IMR-90 (cell line): Measurements from ENCODE around the gene CLEC19A. TPM values are rescaled to one million over a fixed set of nuclear protein-coding genes. Genes with fewer than 3 reads are reported as not detected.

ENCODE experiments used
- ATAC-seq: fragments of 200-7000 bp; cut with Tn5 transposase; 2 replicates; pipeline ENCODE4 v1.9.1; 2020; ENCODE audit warnings: low read depth, mild to moderate bottlenecking, moderate library complexity
- BruUV-seq: library from RNA; stranded (reverse); fragments of 400-500 nt; replicated peaks from 2 replicates; lab custom pipeline; 2021; lab: Mats Ljungman, UMichigan
- CTCF ChIA-PET: fragments of 300-600 bp; formaldehyde crosslinking; extraction: SDS; loops from one replicate; lab custom pipeline; 2021; ENCODE audit warnings: antibody characterized with exemption; lab: Yijun Ruan, JAX
- POLR2A ChIA-PET: fragments of 300-600 bp; sonication (Branson Sonifier 250); formaldehyde crosslinking; loops from one replicate; lab custom pipeline; 2022; ENCODE audit warnings: antibody characterized with exemption; ENCODE audit not compliant: unreplicated experiment; lab: Charles Lee
- DNase-seq: peaks from one replicate; pipeline ENCODE4 v3.0.0; 2013
- H2AFZ ChIP-seq: replicated peaks from 2 replicates; pipeline ENCODE3; 2013; ENCODE audit warnings: low read length, mild to moderate bottlenecking; ENCODE audit not compliant: poor library complexity
- H2AK5ac ChIP-seq: 2 replicates; pipeline ENCODE4 v1.6.1; 2013; ENCODE audit warnings: low read depth, low read length, inconsistent platforms
- H2AK9ac ChIP-seq: replicated peaks from 2 replicates; pipeline ENCODE3; 2013; ENCODE audit warnings: mild to moderate bottlenecking, low read depth, low read length, moderate library complexity; ENCODE audit not compliant: poor library complexity
- H2BK120ac ChIP-seq: 2 replicates; pipeline ENCODE4 v1.6.1; 2013; ENCODE audit warnings: low read depth, low read length, inconsistent platforms
- H2BK15ac ChIP-seq: 3 replicates; pipeline ENCODE4 v1.6.1; 2013; ENCODE audit warnings: low read depth, low read length, inconsistent platforms
- H2BK20ac ChIP-seq: 2 replicates; pipeline ENCODE4 v1.6.1; 2013; ENCODE audit warnings: low read depth, mild to moderate bottlenecking, inconsistent platforms, low read length, moderate library complexity
- H2BK5ac ChIP-seq: 2 replicates; pipeline ENCODE4 v1.6.1; 2013; ENCODE audit warnings: mild to moderate bottlenecking, low read depth, low read length, inconsistent platforms; ENCODE audit not compliant: poor library complexity, severe bottlenecking
- H3K14ac ChIP-seq: replicated peaks from 2 replicates; pipeline ENCODE4 v1.6.1; 2013; ENCODE audit warnings: low read depth, low read length, inconsistent platforms
- H3K18ac ChIP-seq: 2 replicates; pipeline ENCODE4 v1.6.1; 2013; ENCODE audit warnings: low read depth, low read length, control low read depth
- H3K23ac ChIP-seq: 2 replicates; pipeline ENCODE4 v1.6.1; 2013; ENCODE audit warnings: low read depth, low read length, inconsistent platforms
- H3K27ac ChIP-seq: 2 replicates; pipeline ENCODE4 v1.5.1; 2013; ENCODE audit warnings: mild to moderate bottlenecking, control low read depth, low read length; ENCODE audit not compliant: insufficient read depth
- H3K27me3 ChIP-seq: 2 replicates; pipeline ENCODE4 v1.6.1; 2013; ENCODE audit warnings: low read length; ENCODE audit not compliant: control insufficient read depth, insufficient read depth
- H3K36me3 ChIP-seq: 2 replicates; pipeline ENCODE4 v1.6.1; 2013; ENCODE audit warnings: low read length, mixed read lengths; ENCODE audit not compliant: control insufficient read depth, insufficient read depth
- H3K4ac ChIP-seq: 2 replicates; pipeline ENCODE4 v1.6.1; 2013; ENCODE audit warnings: low read depth, low read length, inconsistent platforms
- H3K4me1 ChIP-seq: 2 replicates; pipeline ENCODE4 v1.6.1; 2013; ENCODE audit warnings: low read length, mixed read lengths; ENCODE audit not compliant: control insufficient read depth, insufficient read depth
- H3K4me2 ChIP-seq: 2 replicates; pipeline ENCODE4 v1.6.1; 2013; ENCODE audit warnings: low read depth, mild to moderate bottlenecking, control low read depth, low read length, moderate library complexity
- H3K4me3 ChIP-seq: 2 replicates; pipeline ENCODE4 v1.5.1; 2013; ENCODE audit warnings: low read depth, mild to moderate bottlenecking, control low read depth, low read length, moderate library complexity; ENCODE audit not compliant: insufficient read depth
- H3K56ac ChIP-seq: 2 replicates; pipeline ENCODE4 v1.6.1; 2013; ENCODE audit warnings: low read length, inconsistent platforms; ENCODE audit not compliant: insufficient read depth; ENCODE audit errors: extremely low read depth
- H3K79me1 ChIP-seq, 2 experiments: 2 replicates each; pipeline ENCODE4 v1.6.1; 2013; ENCODE audit warnings: low read length in 2 of 2, inconsistent platforms in 1 of 2, low read depth in 1 of 2
- H3K9ac ChIP-seq: 2 replicates; pipeline ENCODE4 v1.6.1; 2013; ENCODE audit warnings: low read depth, low read length, control low read depth
- H3K9me1 ChIP-seq: 2 replicates; pipeline ENCODE4 v1.6.1; 2013; ENCODE audit warnings: low read length, inconsistent platforms; ENCODE audit not compliant: insufficient read depth
- H3K9me3 ChIP-seq: 2 replicates; pipeline ENCODE4 v1.6.1; 2013; ENCODE audit warnings: low read length; ENCODE audit not compliant: control insufficient read depth, insufficient read depth
- H4K20me1 ChIP-seq: 2 replicates; pipeline ENCODE4 v1.6.1; 2013; ENCODE audit warnings: low read length, inconsistent platforms; ENCODE audit not compliant: insufficient read depth
- H4K5ac ChIP-seq: 2 replicates; pipeline ENCODE4 v1.6.1; 2013; ENCODE audit warnings: mild to moderate bottlenecking, low read depth, low read length, control low read depth
- H4K8ac ChIP-seq, 2 experiments: 2 replicates each; pipeline ENCODE4 v1.6.1; 2013; ENCODE audit warnings: low read depth in 2 of 2, low read length in 2 of 2, control low read depth in 1 of 2, inconsistent platforms in 1 of 2
- H4K91ac ChIP-seq: 2 replicates; pipeline ENCODE4 v1.6.1; 2013; ENCODE audit warnings: low read depth, low read length, inconsistent platforms; ENCODE audit not compliant: insufficient read depth
- BHLHE40 ChIP-seq: fragments of 150-350 bp; IDR thresholded peaks from 2 replicates; pipeline ENCODE4 v1.6.1; 2016; ENCODE audit warnings: mild to moderate bottlenecking, low read depth, low read length
- CHD1 ChIP-seq: IDR thresholded peaks from 2 replicates; pipeline ENCODE4 v1.6.1; 2012; ENCODE audit warnings: low read depth, low read length, improper control_type of control experiment
- ELK1 ChIP-seq: fragments of 150-350 bp; IDR thresholded peaks from 2 replicates; pipeline ENCODE4 v1.6.1; 2016; ENCODE audit warnings: low read depth, mild to moderate bottlenecking, low read length, moderate library complexity, borderline replicate concordance
- MAZ ChIP-seq: IDR thresholded peaks from 2 replicates; pipeline ENCODE4 v1.6.1; 2012; ENCODE audit warnings: low read depth, mild to moderate bottlenecking, low read length, improper control_type of control experiment, moderate library complexity, borderline replicate concordance
- RCOR1 ChIP-seq: IDR thresholded peaks from 2 replicates; pipeline ENCODE4 v1.6.1; 2012; ENCODE audit warnings: mild to moderate bottlenecking, low read length, improper control_type of control experiment; ENCODE audit not compliant: insufficient replicate concordance
- WGBS, 2 experiments: methylation state at CpG; one replicate each; pipeline versions ENCODE4 v1.1.5 to v1.1.7; 2013; ENCODE audit warnings: missing lambda C conversion rate in 2 of 2; ENCODE audit not compliant: insufficient read length in 1 of 2; ENCODE audit errors: extremely low coverage in 2 of 2; 5-methylcytosine and 5-hydroxymethylcytosine counted together
- dilution Hi-C: fragments of 300-500 bp; cut with HindIII; formaldehyde crosslinking; loops from one replicate; pipeline ENCODE4 v1.14.3; 2018; ENCODE audit warnings: low sequenced_read_pairs; ENCODE audit not compliant: unreplicated experiment
- in situ Hi-C: fragments of 300-500 bp; cut with MboI; formaldehyde crosslinking; loops from 3 replicates; pipeline ENCODE4 v1.14.3; 2019; ENCODE audit warnings: low sequenced_read_pairs, inconsistent platforms, mixed read lengths
- intact Hi-C: fragments of 100-400 bp; cut with micrococcal nuclease; formaldehyde crosslinking; loops from 2 replicates; pipeline ENCODE4 v1.10.0; 2022
- polyA plus RNA-seq, 3 experiments: library from polyadenylated mRNA; depleted of rRNA; stranded (reverse); fragments of >200 nt; gene quantifications; 2 replicates each; pipeline ENCODE4 v1.2.3, GENCODE V29; 2012; ENCODE audit warnings: low replicate concordance in 1 of 3
- total RNA-seq: library from RNA; depleted of rRNA; stranded (reverse); fragments of >200 nt; gene quantifications from 2 replicates; pipeline ENCODE4 v1.2.3, GENCODE V29; 2012
- TF ChIP-seq, protein P1 (sequence below): fragments of 150-350 bp; IDR thresholded peaks from 2 replicates; pipeline ENCODE4 v1.6.1; 2017; ENCODE audit warnings: mild to moderate bottlenecking, antibody characterized with exemption, low read length, low read depth

The CLEC19A gene
- total and polyA plus RNA-seq, 2 of the 4 experiments (the other 2 are of a cell fraction): not detected

GRCh38 chr16:19266774-19267173 is 18.8 kb upstream of the CLEC19A start:
- in situ Hi-C loops: no loop called here
- POLR2A ChIA-PET: no interaction called here

More at GRCh38 chr16:19266774-19267173, 18.8 kb upstream of the CLEC19A start:
- Histone ChIP-seq H4K20me1 (no peaks in the 10 kb centered on the region), H3K18ac (no peak overlapping the region), H3K27ac (no peak overlapping the region), H3K14ac (no peak overlapping the region), H3K9me3 (no peaks in the 10 kb centered on the region), H2BK5ac (no peak overlapping the region), H3K56ac (no peak overlapping the region), H3K4me1 (no peaks in the 10 kb centered on the region), H2BK120ac (no peak overlapping the region), H2AK9ac (no peak overlapping the region), H3K79me1 (no peaks in the 10 kb centered on the region), H2BK15ac (no peak overlapping the region), H2BK20ac (no peak overlapping the region), H2AFZ (no peak overlapping the region), H3K36me3 (no peaks in the 10 kb centered on the region), H2AK5ac (no peak overlapping the region), H4K91ac (no peak overlapping the region), H3K23ac (no peak overlapping the region), H4K8ac (no peak overlapping the region), H3K4me3 (no peak overlapping the region), H3K4ac (no peak overlapping the region), H4K5ac (no peak overlapping the region), H3K9ac (no peak overlapping the region), H3K9me1 (no peaks in the 10 kb centered on the region), H3K4me2 (no peak overlapping the region), H3K27me3 (no peaks in the 10 kb centered on the region)
- dilution Hi-C loops: no loop called here
- no peak for ATAC-seq
- CTCF ChIA-PET: no interaction called here
- 63% methylated on average over 3 of the region's 11 CpGs; no CpG with 5 or more reads in 1 of the 2 experiments for WGBS, 2 experiments
- no TSS peak for BruUV-seq
- DNase-seq: no peak
- TF ChIP-seq RCOR1 (no peak), ELK1 (no peak), BHLHE40 (no peak), CHD1 (no peak), MAZ (no peak)
- TF ChIP-seq, protein P1, sequence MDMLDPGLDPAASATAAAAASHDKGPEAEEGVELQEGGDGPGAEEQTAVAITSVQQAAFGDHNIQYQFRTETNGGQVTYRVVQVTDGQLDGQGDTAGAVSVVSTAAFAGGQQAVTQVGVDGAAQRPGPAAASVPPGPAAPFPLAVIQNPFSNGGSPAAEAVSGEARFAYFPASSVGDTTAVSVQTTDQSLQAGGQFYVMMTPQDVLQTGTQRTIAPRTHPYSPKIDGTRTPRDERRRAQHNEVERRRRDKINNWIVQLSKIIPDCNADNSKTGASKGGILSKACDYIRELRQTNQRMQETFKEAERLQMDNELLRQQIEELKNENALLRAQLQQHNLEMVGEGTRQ: no peak
- intact Hi-C loops: loop anchor here (10.0 kb wide), 1 partner anchor 72 kb away; no protein-coding TSS in a partner anchor
